ENCODE data around the gene ARL8B.

Gene ARL8B

DNA sequence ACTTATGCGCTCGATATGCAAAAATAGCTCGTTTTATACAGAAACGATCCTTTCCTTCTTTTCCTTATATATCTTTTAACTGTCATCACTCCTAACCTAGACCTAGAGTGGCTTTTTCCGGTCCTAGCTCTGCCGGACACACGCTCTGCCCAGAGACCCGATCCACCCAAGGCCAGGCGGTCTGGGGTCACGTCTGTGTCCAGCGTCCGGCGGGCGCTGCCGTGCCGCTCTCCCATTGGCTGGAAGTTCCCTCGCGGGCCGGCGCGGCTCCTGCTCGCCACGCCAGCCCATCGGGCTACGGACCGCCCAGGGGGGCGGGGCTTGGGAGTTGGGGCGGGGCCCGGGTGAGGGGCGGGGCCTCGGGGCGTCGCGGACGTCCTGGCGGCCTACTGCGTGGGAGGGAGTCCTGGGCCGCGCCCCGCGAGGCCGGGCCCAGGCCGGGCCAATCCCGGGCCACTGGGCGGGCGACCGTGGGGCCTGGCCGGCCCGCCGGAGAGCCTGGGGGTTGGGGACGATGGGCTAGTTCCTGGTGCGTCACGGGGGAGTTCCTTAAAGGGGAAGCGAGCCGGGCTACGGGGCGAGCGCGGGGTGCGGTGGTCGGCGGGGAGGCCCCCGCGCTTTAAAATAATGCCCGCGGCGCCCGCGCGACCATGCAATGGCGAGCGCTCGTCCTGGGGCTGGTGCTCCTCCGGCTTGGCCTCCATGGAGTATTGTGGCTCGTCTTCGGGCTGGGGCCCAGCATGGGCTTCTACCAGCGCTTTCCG is 65.2 kb downstream of the ARL8B start, which contains the start of gene EDEM1:
Gene EDEM1, plus strand, starts transcription at position 552 of the 764 bp plus-strand sequence. Its CDS starts 99 bp downstream, at position 651.
- DNase-seq (ENCODE audit: low spot score), result peak; percentile 91

DNA sequence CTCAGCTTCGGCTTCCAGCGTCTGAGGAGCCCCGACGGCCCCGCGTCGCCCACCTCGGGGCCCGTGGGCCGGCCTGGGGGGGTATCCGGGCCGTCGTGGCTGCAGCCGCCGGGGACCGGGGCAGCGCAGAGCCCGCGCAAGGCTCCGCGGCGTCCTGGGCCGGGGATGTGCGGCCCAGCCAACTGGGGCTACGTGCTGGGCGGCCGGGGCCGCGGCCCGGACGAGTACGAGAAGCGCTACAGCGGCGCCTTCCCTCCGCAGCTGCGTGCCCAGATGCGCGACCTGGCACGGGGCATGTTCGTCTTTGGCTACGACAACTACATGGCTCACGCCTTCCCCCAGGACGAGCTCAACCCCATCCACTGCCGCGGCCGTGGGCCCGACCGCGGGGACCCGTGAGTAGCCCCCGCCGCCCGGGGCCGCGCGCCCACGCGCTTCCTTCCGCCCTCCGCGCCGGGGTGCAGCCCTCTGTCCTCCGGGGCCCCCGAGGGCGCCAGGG is 65.9 kb downstream of the ARL8B start:
- DNase-seq (ENCODE audit: low spot score), result no peak

DNA sequence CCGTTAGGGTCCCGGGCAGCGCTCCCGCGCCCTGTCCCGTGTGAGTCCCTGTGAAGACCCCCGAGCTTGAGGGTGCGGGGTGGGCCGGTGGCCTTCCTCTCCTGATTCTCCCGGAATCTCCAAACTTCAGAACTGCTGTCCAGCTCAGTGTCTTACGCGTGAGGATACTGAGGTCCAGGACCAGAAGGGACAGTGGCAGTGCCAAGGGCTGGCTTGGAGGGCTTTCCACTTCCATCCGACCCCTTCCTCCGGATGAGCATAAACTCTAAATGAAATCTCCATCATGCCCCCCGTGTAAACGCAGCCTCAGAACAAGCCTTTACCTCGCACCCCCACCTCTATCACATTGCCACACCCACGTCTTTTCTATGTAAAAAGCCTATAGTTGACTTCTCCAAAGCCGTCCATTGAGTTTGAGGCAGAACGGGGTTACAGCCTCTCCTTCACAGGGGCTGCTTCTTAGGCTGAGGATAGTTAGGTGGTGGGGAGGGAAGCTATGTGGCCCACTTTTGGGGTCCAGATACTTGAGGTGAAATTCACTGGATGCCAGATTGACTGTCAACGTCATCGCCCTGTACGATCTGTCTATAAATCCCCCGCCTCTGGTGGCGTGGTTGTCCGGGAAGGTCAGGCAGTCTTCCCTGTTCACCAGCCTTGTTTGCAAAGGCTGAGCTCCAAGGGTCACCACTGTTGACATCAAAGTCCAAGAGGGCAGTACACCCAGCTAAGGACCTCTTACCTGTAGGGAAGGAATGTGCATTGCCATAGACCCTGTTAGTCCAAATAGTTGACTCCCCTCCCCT is 66.5 kb downstream of the ARL8B start:
- no peak for DNase-seq (ENCODE audit: low spot score)

DNA sequence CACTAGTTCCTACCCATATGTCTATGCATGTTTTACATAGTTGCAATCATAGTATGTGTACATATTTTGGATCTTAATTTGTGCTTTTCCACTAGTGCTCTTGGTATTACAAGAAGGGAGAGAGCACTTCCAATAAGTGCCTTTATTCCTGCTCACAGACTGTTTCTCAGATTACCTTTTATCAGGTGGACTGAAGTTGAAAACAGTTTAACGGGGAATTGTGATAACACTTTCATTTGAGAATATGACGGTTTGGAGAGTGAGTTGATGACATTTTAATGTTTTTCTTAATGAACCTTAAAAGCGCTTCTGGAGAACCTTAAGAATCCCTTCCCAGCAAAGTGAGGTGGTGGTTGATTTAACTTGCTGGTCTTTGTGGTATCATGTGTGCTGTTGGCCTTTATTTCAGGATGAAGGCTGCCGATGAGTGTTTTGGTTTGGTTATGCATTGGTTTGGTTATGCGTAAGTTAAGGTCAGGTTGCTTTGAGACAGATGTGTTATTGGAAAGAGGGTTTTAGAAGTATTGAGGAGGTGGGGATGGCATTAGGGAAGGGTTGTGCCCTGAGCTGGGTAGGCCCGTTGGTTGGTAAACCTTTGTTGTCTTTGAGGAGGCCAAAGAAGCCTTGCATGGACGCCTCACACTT is 68.2 kb downstream of the ARL8B start:
- no peak for DNase-seq (ENCODE audit: low spot score)

DNA sequence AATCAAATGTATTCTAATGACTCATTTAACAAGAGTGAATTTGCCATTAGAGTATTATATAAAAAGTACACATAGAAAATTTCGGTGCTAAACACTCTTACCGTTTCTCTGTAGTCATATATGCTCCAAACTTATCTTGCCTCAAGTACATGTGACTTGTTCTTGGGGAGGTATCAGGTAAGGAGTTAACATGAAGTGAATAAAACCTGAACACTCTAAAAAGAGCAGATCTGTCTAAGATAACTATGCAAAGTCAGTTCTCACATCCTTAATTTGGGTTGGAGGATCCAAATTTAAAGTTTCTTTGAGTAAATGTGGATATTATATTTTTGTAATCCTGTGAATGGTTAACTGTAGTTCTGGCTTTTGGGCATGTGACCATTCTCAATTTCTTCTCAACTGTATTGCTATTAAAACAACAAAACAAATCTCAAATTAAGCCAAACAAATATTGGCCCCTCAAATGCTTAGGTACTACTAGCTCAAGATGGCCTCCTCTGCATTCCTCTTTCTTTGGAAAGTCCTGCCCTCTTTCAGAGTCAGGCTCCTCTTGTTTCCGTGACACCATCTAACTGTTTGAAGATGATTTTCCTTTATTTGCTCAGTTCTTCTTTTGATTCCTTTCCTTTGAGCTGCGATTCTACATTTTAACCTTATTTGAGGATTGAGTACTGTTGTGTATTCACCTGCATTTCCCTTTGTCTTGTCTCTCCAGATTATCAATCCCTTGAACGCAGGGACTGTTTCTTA is 69.6 kb downstream of the ARL8B start:
- DNase-seq (ENCODE audit: low spot score), result no peak

DNA sequence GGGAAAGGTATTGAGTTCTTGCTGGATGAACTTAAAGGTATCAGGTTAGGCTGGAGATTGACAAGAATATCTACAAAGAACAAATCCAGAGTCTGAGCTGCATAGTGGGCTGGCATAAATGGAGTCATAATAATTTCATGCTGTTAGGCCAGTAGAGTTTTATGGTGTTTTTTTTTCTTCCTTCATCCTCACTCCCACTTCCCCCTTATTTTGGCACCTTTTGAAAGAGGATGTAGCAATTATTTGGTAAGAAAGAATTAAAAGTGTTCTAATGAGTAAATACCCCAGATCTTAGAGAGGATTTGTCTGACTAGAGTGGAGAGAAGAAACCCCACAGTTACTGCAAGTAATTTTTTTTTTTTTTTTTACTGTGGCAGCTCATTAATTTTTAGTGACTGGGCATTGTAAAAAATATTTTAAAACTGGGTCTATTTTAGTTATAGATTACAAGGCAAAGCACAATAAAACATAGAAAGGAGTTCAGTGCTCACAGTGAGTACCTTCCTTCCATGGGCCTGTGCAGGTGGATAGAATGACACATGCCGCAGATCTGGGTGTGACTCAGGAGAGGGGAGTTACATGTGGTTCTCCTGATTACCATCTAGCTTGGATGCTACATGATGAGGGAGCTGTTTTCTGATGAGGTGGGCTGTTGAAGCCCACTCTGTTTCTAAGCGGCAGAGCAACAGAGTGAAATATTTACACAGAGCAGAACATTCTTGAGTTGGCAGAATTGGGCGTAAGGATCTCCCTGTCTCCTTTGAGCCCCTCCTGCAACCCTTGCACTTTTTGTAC is 70.7 kb downstream of the ARL8B start:
- no peak for DNase-seq (ENCODE audit: low spot score)

DNA sequence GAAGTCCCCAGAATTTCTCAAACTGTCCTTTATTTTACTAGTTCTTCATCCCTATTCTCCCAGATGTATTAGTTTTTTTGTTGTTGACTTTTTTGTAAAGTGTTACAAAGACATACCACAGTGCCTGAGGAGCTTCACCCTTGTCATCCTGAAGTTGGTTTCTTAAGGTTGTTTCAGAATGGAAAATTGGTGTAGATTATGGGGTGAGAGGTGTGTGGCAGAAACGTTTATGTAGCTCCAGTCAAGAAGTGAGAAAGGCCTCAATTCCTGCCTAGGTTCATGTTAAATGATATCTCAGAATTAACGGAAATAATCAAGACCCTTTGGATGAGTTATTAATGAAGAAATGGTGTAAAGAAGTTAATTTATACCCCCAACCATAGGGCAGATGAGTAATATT is 72.2 kb downstream of the ARL8B start:
- no peak for DNase-seq (ENCODE audit: low spot score)

DNA sequence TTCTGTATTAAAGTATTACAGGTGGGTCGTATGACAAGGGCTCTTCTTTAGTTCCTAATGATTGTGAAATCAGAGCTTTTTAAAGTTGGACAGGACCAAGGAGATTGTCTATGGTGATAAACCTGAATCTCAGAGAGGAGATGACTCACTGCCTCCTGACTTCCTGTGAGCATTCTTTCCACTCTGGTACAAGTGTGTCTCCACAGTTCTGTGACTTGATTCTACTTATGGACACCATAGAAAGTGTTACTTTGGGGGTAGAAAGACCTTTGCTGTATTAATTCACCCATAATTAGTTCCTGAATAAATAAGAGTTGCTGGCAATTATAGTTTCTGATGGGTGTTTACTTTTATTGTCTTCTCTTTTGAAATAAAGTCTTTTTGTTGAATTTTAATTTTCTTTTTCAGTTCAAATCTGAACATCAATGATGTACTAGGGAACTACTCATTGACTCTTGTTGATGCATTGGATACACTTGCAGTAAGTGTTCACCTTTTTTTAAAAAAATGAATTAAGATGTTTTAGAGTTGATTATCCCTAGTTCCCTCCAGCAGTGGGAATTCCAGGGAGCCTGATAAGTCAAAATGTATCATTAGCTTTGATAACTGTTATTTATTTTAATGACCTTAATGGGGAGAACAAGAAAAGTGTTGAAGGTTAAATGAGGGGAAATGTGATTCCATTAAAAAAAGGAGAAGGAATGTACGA is 72.9 kb downstream of the ARL8B start:
- DNase-seq (ENCODE audit: low spot score), result peak; percentile 70

DNA sequence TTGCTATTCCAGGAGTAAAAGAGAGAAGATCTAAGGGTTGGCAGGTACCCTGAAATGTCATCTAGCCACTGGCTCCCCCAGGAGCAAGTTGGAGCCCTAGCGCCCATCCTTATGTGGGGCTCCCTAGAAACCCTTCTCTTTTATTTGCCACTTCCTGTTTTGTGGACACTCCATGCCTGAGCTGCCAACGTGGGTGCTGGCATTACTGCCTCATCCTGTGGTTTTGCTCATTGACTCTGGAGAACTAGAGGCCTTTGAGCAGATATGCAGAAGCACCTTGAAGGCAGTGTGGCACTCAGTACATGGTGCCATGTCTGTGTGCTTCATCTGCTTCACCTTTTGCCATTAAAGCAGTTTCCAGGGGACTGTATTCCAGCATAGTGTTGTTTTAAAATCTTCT is 73.5 kb downstream of the ARL8B start:
- DNase-seq (ENCODE audit: low spot score), result no peak

DNA sequence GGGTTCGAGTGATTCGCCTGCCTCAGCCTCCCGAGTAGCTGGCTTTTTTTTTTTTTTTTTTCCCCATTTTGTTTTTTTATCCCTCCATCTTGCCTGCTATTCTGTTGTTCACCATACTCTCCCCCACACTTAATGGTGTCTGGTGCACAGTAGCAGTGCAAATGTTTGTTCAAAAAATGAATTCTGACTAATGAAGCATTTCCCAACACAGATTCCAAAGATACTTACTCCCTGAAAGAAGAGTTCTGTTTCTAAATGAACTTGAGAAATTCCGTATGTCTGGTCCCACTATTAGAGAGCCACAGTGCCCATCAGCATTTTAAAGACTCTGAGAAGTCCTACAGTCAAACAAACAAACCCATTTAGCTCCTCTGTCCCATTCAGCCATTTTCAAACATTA is 74.9 kb downstream of the ARL8B start:
- no peak for DNase-seq (ENCODE audit: low spot score)

DNA sequence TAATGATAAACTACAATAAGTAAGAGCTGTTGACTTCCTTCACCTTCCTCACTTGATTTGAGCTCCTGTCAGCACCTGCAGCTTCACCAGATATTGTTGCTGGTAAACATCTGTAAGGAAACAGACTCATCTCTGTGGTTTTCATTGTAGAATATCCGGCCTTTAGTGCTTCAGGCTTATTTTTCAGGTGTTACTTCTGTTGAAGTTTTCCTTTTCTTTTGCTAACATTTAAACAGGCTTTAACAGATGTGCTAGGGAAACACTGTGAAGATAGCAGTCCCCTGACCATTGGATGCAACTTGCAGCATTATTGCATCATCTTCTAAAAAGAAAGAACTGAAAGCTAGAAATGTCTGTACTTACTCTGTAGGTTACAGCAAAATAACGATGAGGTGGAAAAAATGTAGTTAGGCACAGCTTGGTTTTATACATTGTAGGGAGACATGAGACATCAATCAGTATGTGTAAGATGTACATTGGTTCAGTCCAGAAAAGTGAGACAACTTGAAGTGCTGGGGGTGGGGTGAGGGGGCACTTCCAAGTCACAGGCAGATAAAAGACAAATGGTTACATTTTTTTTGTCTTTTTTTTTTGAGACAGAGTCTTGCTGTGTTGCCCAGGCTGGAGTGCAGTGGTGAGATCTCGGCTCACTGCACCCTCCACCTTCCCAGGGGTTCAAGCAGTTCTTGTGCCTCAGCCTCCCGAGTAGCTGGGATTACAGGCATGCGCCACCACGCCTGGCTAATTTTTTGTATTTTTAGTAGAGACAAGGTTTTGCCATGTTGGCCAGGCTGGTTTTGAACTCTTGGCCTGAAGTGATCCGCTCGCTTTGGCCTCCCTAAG is 75.6 kb downstream of the ARL8B start:
- DNase-seq (ENCODE audit: low spot score), result no peak

DNA sequence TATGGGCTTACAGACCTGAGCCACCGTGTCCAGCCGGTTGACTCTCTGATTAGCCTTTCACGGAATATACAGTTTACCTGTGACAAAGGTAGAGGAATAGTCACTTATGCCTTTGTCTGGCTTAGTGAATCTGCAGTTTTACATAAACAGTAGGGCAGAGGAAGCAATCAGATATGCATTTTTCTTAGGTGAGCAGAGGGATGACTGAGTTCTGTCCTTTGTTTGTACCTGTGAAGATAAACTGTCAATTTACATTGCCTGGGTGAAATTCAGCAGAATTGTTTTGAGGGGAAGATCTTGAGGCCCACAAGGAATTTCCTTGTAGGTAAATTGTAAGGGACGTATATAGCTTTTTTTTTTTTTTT is 76.2 kb downstream of the ARL8B start:
- DNase-seq (ENCODE audit: low spot score), result no peak

DNA sequence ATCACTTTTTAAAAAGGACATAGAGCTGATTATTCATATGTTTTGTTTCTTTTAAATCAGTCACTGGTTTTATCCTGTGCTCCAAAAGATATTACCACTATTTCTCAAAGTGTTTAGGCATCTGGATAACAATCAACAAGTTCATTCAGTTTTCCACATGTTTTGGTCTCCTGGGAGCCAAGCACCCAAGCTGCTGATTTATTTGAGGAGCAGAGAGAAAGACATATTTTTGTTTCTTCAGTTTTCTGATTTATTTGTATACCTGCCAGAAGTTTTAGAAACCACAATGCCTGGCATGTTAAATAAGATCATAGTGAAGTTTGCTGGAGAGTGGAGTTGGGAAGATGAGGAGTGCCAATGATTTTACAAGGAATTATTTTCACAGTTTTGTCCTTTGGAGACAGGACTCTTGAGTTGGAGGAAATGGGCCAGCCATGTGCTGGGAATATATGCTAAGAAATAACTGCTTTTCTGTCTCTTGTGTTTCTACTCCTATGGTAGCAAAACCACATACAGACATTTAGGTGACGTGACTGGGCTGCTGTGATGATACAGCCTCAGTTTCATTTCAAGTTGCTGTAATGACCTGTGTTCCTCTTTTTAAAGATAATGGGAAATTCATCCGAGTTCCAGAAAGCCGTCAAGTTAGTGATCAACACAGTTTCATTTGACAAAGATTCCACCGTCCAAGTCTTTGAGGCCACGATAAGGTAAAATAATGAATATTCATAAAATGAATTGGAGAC is 77.1 kb downstream of the ARL8B start:
- no peak for DNase-seq (ENCODE audit: low spot score)

DNA sequence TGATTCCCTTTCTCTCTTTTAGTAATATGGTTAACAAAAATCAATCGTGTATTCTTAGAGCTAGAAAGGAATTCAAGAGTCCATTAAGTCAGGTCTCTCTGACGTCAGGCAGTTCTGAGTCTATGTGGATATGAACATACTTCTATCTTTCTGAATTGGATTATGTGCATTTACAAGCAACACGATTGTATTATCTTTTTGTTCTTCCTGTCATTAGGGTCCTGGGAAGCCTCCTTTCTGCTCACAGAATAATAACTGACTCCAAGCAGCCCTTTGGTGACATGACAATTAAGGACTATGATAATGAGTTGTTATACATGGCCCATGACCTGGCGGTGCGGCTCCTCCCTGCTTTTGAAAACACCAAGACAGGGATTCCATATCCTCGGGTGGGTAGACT is 79.4 kb downstream of the ARL8B start:
- no peak for DNase-seq (ENCODE audit: low spot score)

DNA sequence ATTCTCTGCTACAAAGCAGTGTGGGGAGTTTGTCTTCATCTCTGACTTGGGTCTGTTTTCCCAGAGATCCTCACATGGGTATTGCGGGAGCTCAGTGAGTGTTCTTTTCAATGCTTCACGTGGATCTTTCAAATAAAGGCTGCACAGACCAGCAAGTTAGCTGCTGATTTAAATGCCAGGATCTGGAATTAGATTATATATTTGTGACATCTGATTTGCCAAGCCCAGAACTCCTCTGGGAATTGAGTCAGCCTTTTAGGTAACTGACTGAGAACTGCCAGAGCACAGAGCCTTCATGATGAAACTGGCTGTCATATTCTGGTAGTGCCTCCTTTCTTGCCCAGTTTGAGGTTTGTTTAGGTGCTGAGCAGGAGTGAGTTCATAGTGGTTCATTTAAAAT is 80.1 kb downstream of the ARL8B start:
- no peak for DNase-seq (ENCODE audit: low spot score)

DNA sequence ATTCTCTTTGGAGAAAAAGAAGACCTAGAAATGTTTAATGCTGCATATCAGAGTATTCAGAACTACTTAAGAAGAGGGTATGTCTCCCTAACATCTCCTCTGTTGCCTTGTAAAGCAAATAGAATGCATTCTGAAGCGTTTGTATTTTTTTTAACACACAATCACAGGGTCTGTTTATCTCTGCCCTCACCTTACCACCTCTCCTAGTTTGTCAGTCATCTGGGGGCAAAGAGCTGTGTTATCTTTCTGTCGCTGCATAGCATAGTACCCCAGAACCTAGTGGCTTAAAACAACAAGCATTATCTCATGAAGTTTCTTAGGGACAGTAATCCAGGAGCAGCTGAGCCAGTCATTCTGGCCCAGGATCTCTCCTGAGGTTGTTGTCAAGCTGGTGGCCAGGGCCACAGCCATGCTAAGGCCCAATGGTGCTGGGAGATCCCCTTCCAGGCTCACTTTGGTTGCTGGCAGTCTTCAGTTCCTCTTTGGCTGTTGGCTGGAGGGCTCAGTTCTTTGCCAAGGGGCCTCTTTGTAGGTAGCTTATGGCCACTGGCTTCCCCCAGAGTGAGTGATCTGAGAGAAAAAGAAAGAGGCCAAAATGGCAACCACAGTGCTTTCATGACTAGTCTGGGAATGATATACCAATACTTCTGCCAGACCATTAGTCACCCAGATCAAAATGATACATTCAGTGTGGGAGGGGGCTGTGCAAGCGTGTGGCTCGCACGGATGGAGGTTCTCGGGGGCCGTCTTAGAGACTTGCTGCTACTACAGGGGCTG is 83.3 kb downstream of the ARL8B start:
- no peak for DNase-seq (ENCODE audit: low spot score)

DNA sequence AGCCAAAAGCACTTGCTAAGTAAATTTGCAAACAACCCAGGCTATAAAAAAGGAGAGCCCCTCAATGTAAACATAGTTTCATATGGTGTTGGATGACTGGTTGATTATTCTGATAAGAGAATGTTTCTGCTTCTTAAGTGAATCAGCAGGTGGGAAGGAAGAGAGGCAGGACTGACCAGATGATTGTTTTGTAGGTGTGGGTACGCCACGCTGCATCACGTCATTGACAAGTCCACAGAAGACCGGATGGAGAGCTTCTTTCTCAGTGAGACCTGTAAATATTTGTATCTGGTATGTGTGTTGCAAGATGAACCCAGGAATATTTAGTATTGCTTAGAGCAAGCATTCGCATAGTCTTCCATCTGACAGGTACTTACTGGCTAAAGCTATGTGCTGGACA is 88.8 kb downstream of the ARL8B start:
- DNase-seq (ENCODE audit: low spot score), result no peak
